Fibroblast of lung (primary cell): ENCODE data around the gene GMCL2.

Experiments
- EZH2 ChIP-seq: IDR thresholded peaks from 2 replicates; pipeline ENCODE4 v1.5.1; 2012; ENCODE audit warnings: low read length, control low read depth, mild to moderate bottlenecking; ENCODE audit errors: missing control alignments
- TF ChIP-seq, protein P1 (sequence below), 2 donors: IDR thresholded peaks in 1 of 2; conservative IDR thresholded peaks in 1 of 2; 1 replicate in 1 of 2; 2 replicates in 1 of 2; pipeline ENCODE4 v1.5.1; 2011 to 2012; ENCODE audit warnings: low read length in 2 of 2, control low read depth in 1 of 2, inconsistent platforms in 1 of 2, low read depth in 1 of 2, mild to moderate bottlenecking in 1 of 2

DNA sequence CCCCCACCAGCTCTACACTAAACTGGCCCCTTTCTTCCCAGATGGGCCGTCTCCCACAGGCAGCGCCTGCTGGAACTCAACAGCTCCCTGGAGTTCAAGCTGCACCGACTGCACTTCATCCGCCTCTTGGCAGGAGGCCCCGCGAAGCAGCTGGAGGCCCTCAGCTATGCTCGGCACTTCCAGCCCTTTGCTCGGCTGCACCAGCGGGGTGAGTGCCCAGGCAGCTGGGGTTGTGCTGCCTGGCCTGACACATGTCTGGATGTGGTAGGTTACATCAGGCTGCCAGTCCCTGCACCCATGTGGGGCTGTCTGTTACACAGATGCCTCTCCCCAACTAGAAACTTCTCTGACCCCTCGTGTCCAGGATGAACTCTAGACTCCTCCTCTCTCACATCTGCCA is 43.3 kb downstream of the GMCL2 start:
- no peak for TF ChIP-seq EZH2
- TF ChIP-seq, protein P1, sequence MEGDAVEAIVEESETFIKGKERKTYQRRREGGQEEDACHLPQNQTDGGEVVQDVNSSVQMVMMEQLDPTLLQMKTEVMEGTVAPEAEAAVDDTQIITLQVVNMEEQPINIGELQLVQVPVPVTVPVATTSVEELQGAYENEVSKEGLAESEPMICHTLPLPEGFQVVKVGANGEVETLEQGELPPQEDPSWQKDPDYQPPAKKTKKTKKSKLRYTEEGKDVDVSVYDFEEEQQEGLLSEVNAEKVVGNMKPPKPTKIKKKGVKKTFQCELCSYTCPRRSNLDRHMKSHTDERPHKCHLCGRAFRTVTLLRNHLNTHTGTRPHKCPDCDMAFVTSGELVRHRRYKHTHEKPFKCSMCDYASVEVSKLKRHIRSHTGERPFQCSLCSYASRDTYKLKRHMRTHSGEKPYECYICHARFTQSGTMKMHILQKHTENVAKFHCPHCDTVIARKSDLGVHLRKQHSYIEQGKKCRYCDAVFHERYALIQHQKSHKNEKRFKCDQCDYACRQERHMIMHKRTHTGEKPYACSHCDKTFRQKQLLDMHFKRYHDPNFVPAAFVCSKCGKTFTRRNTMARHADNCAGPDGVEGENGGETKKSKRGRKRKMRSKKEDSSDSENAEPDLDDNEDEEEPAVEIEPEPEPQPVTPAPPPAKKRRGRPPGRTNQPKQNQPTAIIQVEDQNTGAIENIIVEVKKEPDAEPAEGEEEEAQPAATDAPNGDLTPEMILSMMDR (conservative IDR thresholded peaks at IDR 0.05 in 1 of 2, IDR thresholded peaks at IDR 0.05 in 1 of 2; ENCODE audit: low read depth in 1 of 2, low read length in 2 of 2), result no peak
